ENCODE results near the gene SNX9.
"Not testable (repeated sequence)": the region's sequence is repeated elsewhere in the genome, so short reads cannot be mapped to it uniquely, and the experiment has no call there.

The SNX9 gene

GRCh38 chr6:157954150-157955117 lies 131.4 kb downstream of the SNX9 start:
- no peak for DNase-seq (ENCODE audit: low read depth)

GRCh38 chr6:157955675-157956074 lies 132.6 kb downstream of the SNX9 start:
- DNase-seq (ENCODE audit: low read depth), result no peak

GRCh38 chr6:157956171-157956730 lies 133.2 kb downstream of the SNX9 start:
- DNase-seq (ENCODE audit: low read depth), result no peak

GRCh38 chr6:157959451-157960227 lies 136.6 kb downstream of the SNX9 start:
- DNase-seq (ENCODE audit: low read depth), result no peak

GRCh38 chr6:157961153-157961831 lies 138.2 kb downstream of the SNX9 start:
- DNase-seq (ENCODE audit: low read depth), result no peak

GRCh38 chr6:157961832-157962575 lies 139.0 kb downstream of the SNX9 start:
- DNase-seq (ENCODE audit: low read depth), result no peak

DNA sequence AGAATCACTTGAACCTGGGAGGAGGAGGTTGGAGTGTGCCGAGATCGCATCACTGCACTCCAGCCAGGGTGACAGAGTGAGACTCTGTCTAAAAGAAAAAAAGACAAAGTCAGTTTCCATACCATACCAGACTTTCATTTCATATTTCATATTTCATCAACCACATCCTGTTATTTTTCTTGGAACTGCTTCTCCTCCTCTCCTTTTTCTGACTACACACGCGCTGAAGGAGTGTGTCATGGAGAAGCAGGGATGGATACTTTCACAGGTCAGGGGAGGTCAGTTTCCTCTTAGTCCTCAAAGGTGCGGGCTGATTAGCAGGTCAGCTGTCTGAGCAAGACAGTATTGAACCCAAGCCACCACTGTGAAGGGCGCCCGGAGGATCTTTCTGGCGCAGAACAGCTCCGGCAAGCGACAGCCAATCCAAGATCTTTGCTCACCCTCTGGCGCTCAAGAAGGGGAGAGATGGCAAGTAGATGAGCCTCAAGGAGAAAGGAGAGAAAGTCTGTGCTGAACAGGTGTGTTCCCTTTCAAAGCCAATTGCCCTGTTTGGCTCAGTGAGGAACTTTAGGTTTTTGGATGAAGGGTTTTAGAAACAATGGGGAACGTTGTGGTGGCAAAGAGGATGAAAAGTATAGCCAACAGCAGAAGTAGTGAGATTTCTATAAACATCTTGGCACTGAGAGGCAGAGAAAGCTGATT lies 139.7 kb downstream of the SNX9 start:
- no peak for DNase-seq (ENCODE audit: low read depth)

- DNase-seq (ENCODE audit: low read depth), result no peak
Observed at GRCh38 chr6:157964100-157964499, 141.1 kb downstream of the SNX9 start.

- no peak for DNase-seq (ENCODE audit: low read depth)
Observed at GRCh38 chr6:157965387-157965786, 142.3 kb downstream of the SNX9 start.

DNA sequence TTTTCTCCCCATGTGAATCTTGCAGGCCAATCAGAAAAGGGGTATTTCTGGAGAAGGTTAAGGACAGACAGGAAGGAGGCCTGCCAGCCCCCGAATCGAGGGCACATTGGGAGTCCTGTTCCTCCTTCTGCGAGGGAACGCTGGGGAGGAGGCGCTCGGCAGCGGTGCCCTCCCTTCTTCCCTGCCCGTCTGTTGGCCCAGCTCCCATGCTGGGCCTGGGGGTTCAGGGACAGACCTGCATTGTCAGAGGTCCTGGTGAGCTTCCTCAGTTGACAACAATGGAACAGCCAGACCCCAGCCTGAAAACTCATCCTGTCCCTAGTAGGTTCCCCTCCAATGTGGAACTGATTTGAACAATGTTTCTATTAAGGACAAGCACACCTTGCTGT lies 143.5 kb downstream of the SNX9 start:
- no peak for DNase-seq (ENCODE audit: low read depth)

GRCh38 chr6:157967020-157967419 lies 144.0 kb downstream of the SNX9 start:
- no peak for DNase-seq (ENCODE audit: low read depth)

DNA sequence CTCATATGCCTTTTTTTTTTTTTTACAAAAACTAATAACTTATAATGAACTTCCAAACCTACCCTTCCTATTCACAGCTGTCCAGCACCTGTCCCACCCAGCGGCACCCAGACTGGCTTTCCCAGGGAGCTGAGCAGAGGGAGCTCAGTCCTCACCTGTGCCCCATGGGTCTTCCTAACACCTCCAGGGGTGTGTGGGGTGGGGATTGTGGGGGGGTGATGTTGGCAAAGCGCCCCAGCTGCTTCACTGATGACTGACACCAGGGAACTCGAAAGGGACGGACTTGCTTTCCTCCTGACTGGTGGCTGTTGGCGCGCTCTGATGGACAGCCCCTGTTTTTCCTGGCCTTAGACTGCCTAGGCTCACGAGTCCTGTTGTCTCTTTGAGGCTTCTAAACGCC lies 144.4 kb downstream of the SNX9 start:
- DNase-seq (ENCODE audit: low read depth), result no peak

DNA sequence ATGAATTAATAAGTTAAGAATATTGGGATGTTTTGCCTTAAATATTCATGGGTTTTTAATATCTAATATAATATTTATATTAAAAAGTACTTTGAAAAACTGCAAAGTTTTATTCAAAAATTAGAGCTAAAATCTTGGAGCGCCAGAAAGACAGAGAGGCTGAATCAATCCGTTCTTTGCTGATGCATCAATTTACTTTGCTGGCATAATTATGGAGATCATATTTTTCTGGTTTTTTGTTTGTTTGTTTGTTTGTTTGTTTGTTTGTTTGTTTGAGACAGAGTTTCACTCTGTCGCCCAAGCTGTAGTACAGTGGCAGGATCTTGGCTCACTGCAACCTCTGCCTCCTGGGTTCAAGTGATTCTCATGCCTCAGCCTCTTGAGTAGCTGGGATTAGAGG lies 149.1 kb downstream of the SNX9 start:
- DNase-seq (ENCODE audit: low read depth), result not testable (repeated sequence)

DNA sequence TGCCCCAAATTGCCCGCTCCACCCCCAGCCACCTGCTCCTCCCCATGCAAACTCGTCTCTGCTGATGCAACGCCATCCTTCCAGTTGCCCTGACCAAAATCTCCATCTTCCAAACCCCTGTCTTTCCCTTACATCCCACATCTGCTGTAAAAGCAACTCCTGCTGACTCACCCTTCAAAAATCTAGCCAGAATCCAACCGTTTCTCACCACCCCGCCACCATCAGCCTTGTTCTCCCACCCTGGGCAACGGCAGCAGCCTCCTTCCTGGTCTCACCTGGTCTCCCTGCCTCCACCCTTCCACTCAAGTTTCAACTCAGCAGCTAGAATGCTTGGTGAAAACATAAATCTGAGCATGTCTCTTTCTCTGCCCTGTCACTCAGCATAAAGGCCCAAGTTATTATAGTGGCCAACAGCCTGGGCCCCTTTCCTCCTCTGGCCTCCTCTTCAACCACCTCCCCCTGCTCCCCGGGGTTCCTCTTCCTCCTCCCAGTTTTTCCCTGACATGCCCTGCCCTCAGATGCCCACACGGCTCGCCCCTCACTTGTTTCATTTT lies 151.4 kb downstream of the SNX9 start:
- DNase-seq (ENCODE audit: low read depth), result no peak

- no peak for DNase-seq (ENCODE audit: low read depth)
Observed at GRCh38 chr6:157974967-157975366, 151.9 kb downstream of the SNX9 start.

- DNase-seq (ENCODE audit: low read depth), result no peak
Observed at GRCh38 chr6:157975456-157975855, 152.4 kb downstream of the SNX9 start.

- no peak for DNase-seq (ENCODE audit: low read depth)
Observed at GRCh38 chr6:157976345-157977175, 153.5 kb downstream of the SNX9 start.

- no peak for DNase-seq (ENCODE audit: low read depth)
Observed at GRCh38 chr6:157977176-157977804, 154.2 kb downstream of the SNX9 start.

Data from activated T-cell treated with anti-CD3 and anti-CD28 coated beads for 1 hour (primary cell).